RKO (cell line): Measurements from ENCODE around the gene MGMT.

ENCODE experiments used
- DNase-seq: peaks from one replicate; pipeline ENCODE4 v3.0.0-alpha.2; 2016; ENCODE audit warnings: low spot score

MGMT gene

GRCh38 chr10:129495256-129495655 is 28.2 kb downstream of the MGMT start:
- DNase-seq, result no peak

- no peak for DNase-seq
Measured at GRCh38 chr10:129495698-129496097, 28.7 kb downstream of the MGMT start.

- no peak for DNase-seq
Measured at GRCh38 chr10:129497013-129497412, 30.0 kb downstream of the MGMT start.

- DNase-seq, result peak; percentile 7
Measured at GRCh38 chr10:129498680-129499079, 31.6 kb downstream of the MGMT start.

- no peak for DNase-seq
Measured at GRCh38 chr10:129500617-129501339, 33.7 kb downstream of the MGMT start.

GRCh38 chr10:129501652-129502436 is 34.8 kb downstream of the MGMT start:
- DNase-seq, result no peak

GRCh38 chr10:129502448-129502847 is 35.4 kb downstream of the MGMT start:
- DNase-seq, result no peak

GRCh38 chr10:129505500-129506075 is 38.5 kb downstream of the MGMT start:
- no peak for DNase-seq

GRCh38 chr10:129506101-129506797 is 39.2 kb downstream of the MGMT start:
- DNase-seq, result no peak

GRCh38 chr10:129507216-129507889 is 40.3 kb downstream of the MGMT start:
- DNase-seq, result no peak

GRCh38 chr10:129509155-129509554 is 42.1 kb downstream of the MGMT start:
- no peak for DNase-seq

- no peak for DNase-seq
Measured at GRCh38 chr10:129509835-129510234, 42.8 kb downstream of the MGMT start.

GRCh38 chr10:129511086-129511485 is 44.0 kb downstream of the MGMT start:
- no peak for DNase-seq

GRCh38 chr10:129511758-129512157 is 44.7 kb downstream of the MGMT start:
- no peak for DNase-seq

GRCh38 chr10:129513312-129513711 is 46.3 kb downstream of the MGMT start:
- no peak for DNase-seq

- no peak for DNase-seq
Measured at GRCh38 chr10:129514568-129515451, 47.8 kb downstream of the MGMT start.

GRCh38 chr10:129516846-129517679 is 50.0 kb downstream of the MGMT start:
- no peak for DNase-seq

GRCh38 chr10:129517680-129518057 is 50.6 kb downstream of the MGMT start:
- DNase-seq, result no peak

GRCh38 chr10:129518793-129519192 is 51.8 kb downstream of the MGMT start:
- no peak for DNase-seq

- DNase-seq, result no peak
Measured at GRCh38 chr10:129520440-129521080, 53.5 kb downstream of the MGMT start.
